NCI-H1436 (cell line): ENCODE results near the gene STEAP1B.
"Not testable (repeated sequence)": the region's sequence is repeated elsewhere in the genome, so short reads cannot be mapped to it uniquely, and the experiment has no call there.

ENCODE experiments used
- DNase-seq: peaks from one replicate; lab custom pipeline; 2025; lab: John Stamatoyannopoulos, UW

STEAP1B gene

GRCh38 chr7:22499888-22500689, at the start of gene STEAP1B:
STEAP1B (minus strand) TSS chr7:22500188; CDS start chr7:22494855, 5,333 bp downstream.
- not testable (repeated sequence) for DNase-seq

GRCh38 chr7:22549051-22549450, 49.1 kb upstream of the STEAP1B start:
- DNase-seq, result no peak

- DNase-seq, result no peak
Measured at GRCh38 chr7:22548313-22548712, 48.3 kb upstream of the STEAP1B start.

- DNase-seq, result no peak
Measured at GRCh38 chr7:22546769-22547168, 46.8 kb upstream of the STEAP1B start.

GRCh38 chr7:22545529-22545928, 45.5 kb upstream of the STEAP1B start:
- DNase-seq, result no peak

- DNase-seq, result no peak
Measured at GRCh38 chr7:22544245-22544644, 44.3 kb upstream of the STEAP1B start.

GRCh38 chr7:22543169-22543568, 43.2 kb upstream of the STEAP1B start:
- DNase-seq, result no peak

GRCh38 chr7:22542669-22543068, 42.7 kb upstream of the STEAP1B start:
- DNase-seq, result no peak

GRCh38 chr7:22542254-22542653, 42.3 kb upstream of the STEAP1B start:
- DNase-seq, result no peak

GRCh38 chr7:22541789-22542188, 41.8 kb upstream of the STEAP1B start:
- no peak for DNase-seq

- DNase-seq, result not testable (repeated sequence)
Measured at GRCh38 chr7:22528537-22528936, 28.5 kb upstream of the STEAP1B start.

- not testable (repeated sequence) for DNase-seq
Measured at GRCh38 chr7:22524353-22524947, 24.5 kb upstream of the STEAP1B start.

- DNase-seq, result peak; percentile 35
Measured at GRCh38 chr7:22523478-22524352, 23.7 kb upstream of the STEAP1B start.

GRCh38 chr7:22519560-22519959, 19.6 kb upstream of the STEAP1B start:
- not testable (repeated sequence) for DNase-seq

- not testable (repeated sequence) for DNase-seq
Measured at GRCh38 chr7:22516950-22517349, 17.0 kb upstream of the STEAP1B start.

GRCh38 chr7:22514963-22515362, 15.0 kb upstream of the STEAP1B start:
- DNase-seq, result not testable (repeated sequence)

- not testable (repeated sequence) for DNase-seq
Measured at GRCh38 chr7:22507320-22507719, 7.3 kb upstream of the STEAP1B start.

- not testable (repeated sequence) for DNase-seq
Measured at GRCh38 chr7:22506316-22507020, 6.5 kb upstream of the STEAP1B start.

GRCh38 chr7:22504519-22504918, 4.5 kb upstream of the STEAP1B start:
- DNase-seq, result not testable (repeated sequence)

- not testable (repeated sequence) for DNase-seq
Measured at GRCh38 chr7:22502104-22502503, 2.1 kb upstream of the STEAP1B start.

- not testable (repeated sequence) for DNase-seq
Measured at GRCh38 chr7:22501336-22501735, 1.3 kb upstream of the STEAP1B start.

- no peak for DNase-seq
Measured at GRCh38 chr7:22499044-22499443, 944 bp downstream of the STEAP1B start.
